ENCODE results near the gene FAM236A.
"Not testable (repeated sequence)": the region's sequence is repeated elsewhere in the genome, so short reads cannot be mapped to it uniquely, and the experiment has no call there.

FAM236A gene

DNA sequence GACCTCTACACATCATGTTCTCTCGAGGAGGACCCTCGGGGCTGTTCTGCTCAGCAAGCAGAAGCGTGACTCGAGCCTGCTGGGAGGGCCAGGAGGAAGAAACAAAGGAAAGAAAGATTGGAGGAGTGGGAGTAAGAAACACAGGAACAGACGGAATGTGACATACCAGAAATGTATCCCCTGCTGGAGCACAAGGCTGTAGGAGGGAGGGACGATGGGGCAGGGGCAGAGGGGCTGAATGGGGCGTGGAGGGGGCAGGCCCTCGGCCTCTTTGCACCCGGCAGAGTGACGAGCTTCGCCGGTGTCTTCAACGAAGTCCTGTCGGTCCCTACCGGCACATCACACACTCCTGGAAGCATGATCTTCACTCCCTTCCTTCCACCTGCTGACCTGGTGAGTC, at the start of gene FAM236A:
Gene FAM236A (plus strand): TSS at position 301 of the 400 bp plus-strand sequence. CDS start 57 bp downstream, at position 358.
- not testable (repeated sequence) for H3K27me3 Mint-ChIP-seq; H3K9me3 Mint-ChIP-seq; H3K4me3 Mint-ChIP-seq; H3K36me3 Mint-ChIP-seq (ENCODE audit: low read depth); ATAC-seq; DNase-seq; H3K27ac Mint-ChIP-seq; H3K4me1 Mint-ChIP-seq

- ATAC-seq; H3K4me1 Mint-ChIP-seq; H3K4me3 Mint-ChIP-seq; H3K36me3 Mint-ChIP-seq (ENCODE audit: low read depth); H3K27ac Mint-ChIP-seq; DNase-seq; H3K9me3 Mint-ChIP-seq; H3K27me3 Mint-ChIP-seq: not testable (repeated sequence)
These were observed 48.3 kb upstream of the FAM236A start for GRCh38 chrX:72889740-72890139.

- H3K4me3 Mint-ChIP-seq; ATAC-seq; H3K27me3 Mint-ChIP-seq; H3K4me1 Mint-ChIP-seq; DNase-seq; H3K9me3 Mint-ChIP-seq; H3K36me3 Mint-ChIP-seq (ENCODE audit: low read depth); H3K27ac Mint-ChIP-seq: not testable (repeated sequence)
These were observed 25.7 kb upstream of the FAM236A start, which contains the start of gene FAM236C for GRCh38 chrX:72912315-72912714. FAM236C (plus strand) TSS chrX:72912615; CDS start chrX:72912715, 100 bp downstream.

GRCh38 chrX:72916096-72916495, 21.9 kb upstream of the FAM236A start:
- not testable (repeated sequence) for H3K4me1 Mint-ChIP-seq; H3K27ac Mint-ChIP-seq; H3K27me3 Mint-ChIP-seq; ATAC-seq; DNase-seq; H3K4me3 Mint-ChIP-seq; H3K9me3 Mint-ChIP-seq; H3K36me3 Mint-ChIP-seq (ENCODE audit: low read depth)

GRCh38 chrX:72932283-72932682, 5.7 kb upstream of the FAM236A start:
- H3K9me3 Mint-ChIP-seq; H3K27ac Mint-ChIP-seq; H3K4me1 Mint-ChIP-seq; H3K36me3 Mint-ChIP-seq (ENCODE audit: low read depth); H3K4me3 Mint-ChIP-seq; ATAC-seq; H3K27me3 Mint-ChIP-seq; DNase-seq: not testable (repeated sequence)

DNA sequence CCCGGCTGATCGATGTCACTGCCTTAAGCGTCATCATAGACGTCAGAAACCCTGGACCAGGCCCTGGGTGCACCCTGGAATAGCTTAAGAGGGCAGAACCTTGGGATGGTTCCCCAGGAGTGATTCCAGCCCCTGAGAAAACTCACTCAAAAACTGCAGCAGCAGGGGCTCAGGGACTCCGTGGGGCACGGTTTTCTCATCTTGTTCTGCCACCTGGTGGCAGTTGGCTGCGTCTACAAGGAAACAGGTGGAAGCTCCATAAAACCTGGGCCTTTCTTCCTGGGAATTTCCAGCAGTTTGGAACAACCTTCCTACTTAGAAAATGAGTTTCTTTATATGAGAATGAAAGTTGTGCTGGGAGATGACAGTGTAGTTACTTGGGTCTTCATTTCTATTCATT, 1.6 kb upstream of the FAM236A start:
- not testable (repeated sequence) for H3K4me1 Mint-ChIP-seq; H3K27ac Mint-ChIP-seq; H3K27me3 Mint-ChIP-seq; ATAC-seq; DNase-seq; H3K9me3 Mint-ChIP-seq; H3K4me3 Mint-ChIP-seq; H3K36me3 Mint-ChIP-seq (ENCODE audit: low read depth)

DNA sequence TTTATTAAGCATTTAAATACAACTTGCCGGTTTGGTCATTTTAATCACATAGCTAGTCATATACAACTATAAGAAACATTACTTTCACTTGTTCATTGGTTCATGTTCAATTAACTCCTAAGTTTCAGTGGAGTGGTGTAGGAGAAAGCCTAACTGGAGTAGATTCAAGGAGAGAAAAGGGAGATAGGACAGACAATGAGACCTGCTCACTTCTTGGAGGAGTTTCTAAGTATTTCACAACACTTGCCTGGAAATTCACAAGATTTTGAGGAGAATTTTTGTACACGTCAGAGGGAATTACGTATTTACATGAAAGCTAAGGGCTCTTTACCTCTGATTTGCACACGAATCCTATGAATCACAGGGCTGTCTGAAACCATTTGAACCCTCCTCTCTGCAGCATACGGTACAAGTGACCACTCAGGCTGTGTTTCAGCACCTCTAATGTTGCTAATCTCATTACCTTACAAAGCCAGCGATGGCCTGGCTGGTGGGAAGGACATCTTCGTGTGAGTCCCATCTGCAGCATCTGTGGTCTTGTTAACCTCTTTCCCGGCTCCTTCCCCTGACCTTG, 1.0 kb upstream of the FAM236A start:
- not testable (repeated sequence) for DNase-seq; H3K4me3 Mint-ChIP-seq; H3K27ac Mint-ChIP-seq; H3K9me3 Mint-ChIP-seq; H3K36me3 Mint-ChIP-seq (ENCODE audit: low read depth); ATAC-seq; H3K27me3 Mint-ChIP-seq; H3K4me1 Mint-ChIP-seq

- not testable (repeated sequence) for H3K4me1 Mint-ChIP-seq; H3K4me3 Mint-ChIP-seq; H3K9me3 Mint-ChIP-seq; H3K27ac Mint-ChIP-seq; ATAC-seq; DNase-seq; H3K36me3 Mint-ChIP-seq (ENCODE audit: low read depth); H3K27me3 Mint-ChIP-seq
These were observed 4.3 kb downstream of the FAM236A start for GRCh38 chrX:72942272-72942671.

DNA sequence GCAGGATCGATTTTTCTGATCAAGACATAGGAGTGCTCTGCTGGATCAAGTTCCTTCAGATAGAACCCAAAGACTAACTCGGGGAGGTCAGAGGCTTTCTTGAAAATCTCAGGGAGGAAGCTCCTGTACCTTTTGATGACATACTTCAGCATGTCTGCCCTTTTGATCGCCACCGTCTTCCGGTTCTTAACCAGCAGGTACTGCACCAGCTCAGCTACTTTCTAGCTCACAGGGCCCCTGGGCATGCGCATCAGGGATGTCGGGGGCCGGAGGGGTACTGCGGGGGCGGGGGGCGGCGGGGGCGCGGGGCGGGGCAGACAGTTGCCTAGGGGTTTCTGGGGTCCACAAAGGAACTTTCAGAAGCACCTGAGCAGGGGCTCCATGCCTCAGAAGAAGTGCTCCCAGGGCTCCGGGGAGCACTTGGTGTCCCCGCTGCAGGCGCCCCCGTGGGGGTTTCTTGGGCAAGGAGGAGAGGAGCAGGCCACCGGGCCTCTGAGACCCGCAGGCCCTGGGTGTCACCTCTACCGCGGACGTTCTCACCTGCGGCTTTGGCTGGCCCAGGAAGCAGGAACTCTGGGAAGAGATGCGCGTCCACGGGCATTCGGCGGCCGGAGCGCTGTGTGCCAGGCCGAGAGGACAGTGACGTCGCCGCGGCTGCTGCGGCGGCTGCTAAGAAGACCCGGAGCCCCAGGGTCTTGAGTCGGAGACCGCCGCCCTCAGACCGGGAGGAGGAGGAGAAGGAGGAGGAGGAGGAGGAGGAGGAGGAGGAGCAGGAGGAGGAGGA, 5.2 kb downstream of the FAM236A start:
- not testable (repeated sequence) for H3K4me3 Mint-ChIP-seq; H3K9me3 Mint-ChIP-seq; H3K36me3 Mint-ChIP-seq (ENCODE audit: low read depth); H3K27me3 Mint-ChIP-seq; H3K4me1 Mint-ChIP-seq; DNase-seq; H3K27ac Mint-ChIP-seq
- peak; percentile 78 for ATAC-seq

DNA sequence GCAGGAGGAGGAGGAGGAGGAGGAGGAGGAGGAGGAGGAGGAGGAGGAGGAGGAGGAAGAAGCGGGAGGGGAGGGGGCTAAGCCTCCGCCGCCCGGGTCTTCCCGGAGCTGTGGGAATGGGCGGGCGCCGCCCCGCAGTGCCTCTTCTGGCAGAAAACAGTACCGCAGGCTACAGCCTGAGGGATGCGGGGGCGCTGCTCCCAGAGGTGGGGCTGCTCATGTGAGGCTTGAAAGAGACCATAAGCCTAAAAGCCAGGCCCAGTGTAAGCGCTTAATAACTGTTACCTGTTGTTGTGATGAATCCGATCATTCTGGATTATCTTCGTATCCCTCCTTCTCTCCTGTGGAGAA, 5.8 kb downstream of the FAM236A start, which contains the start of gene DMRTC1:
Gene DMRTC1 (minus strand): TSS at position 19 of the 351 bp plus-strand sequence. CDS start 68,143 bp downstream, outside the sequence.
- not testable (repeated sequence) for H3K36me3 Mint-ChIP-seq (ENCODE audit: low read depth); H3K27me3 Mint-ChIP-seq; DNase-seq; H3K4me3 Mint-ChIP-seq; H3K27ac Mint-ChIP-seq; H3K4me1 Mint-ChIP-seq; H3K9me3 Mint-ChIP-seq
- ATAC-seq: peak; percentile 85

DNA sequence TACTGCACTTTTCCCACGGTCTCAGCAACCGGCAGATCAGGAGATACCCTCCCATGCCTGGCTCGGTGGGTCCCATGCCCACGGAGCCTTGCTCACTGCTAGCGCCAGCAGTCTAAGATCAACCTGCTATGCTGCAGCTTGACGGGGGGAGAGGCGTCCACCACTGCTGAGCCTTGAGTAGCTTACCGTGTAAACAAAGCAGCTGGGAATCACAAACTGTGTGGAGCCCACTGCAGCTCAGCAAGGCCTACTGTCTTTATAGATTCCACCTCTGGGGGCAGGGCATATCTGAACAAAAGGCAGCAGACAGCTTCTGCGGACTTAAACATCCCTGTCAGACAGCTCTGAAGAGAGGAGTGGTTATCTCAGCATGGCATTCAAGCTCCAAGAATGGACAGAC, 22.0 kb downstream of the FAM236A start:
- not testable (repeated sequence) for H3K4me1 Mint-ChIP-seq; H3K27me3 Mint-ChIP-seq; H3K27ac Mint-ChIP-seq; ATAC-seq; H3K4me3 Mint-ChIP-seq; H3K36me3 Mint-ChIP-seq (ENCODE audit: low read depth); DNase-seq; H3K9me3 Mint-ChIP-seq

DNA sequence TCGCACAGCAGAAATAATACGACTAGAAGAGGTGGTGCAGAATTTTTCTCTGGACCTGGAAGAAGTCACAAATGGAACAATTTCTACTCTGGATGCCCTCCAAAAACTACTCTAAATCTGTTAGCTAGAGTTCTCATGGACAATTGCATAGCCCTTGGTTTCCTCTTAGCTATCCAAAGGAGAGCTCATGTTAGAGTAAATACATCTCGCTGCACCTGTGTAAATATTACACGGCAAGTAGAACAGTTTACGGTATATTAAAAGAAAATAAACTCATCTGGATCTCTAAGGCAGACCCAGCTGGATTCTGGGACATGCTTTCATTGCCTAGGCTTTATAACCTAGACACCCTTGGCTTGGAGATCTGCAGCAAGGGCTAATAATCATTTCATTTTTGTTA, 33.9 kb downstream of the FAM236A start:
- ATAC-seq; H3K4me1 Mint-ChIP-seq; DNase-seq; H3K27ac Mint-ChIP-seq; H3K9me3 Mint-ChIP-seq; H3K36me3 Mint-ChIP-seq (ENCODE audit: low read depth); H3K27me3 Mint-ChIP-seq; H3K4me3 Mint-ChIP-seq: not testable (repeated sequence)

GRCh38 chrX:72974885-72975284, 36.9 kb downstream of the FAM236A start:
- not testable (repeated sequence) for ATAC-seq

GRCh38 chrX:72980894-72981469, 43.0 kb downstream of the FAM236A start:
- H3K27me3 Mint-ChIP-seq; DNase-seq; H3K36me3 Mint-ChIP-seq (ENCODE audit: low read depth); H3K4me3 Mint-ChIP-seq; H3K27ac Mint-ChIP-seq; ATAC-seq; H3K9me3 Mint-ChIP-seq; H3K4me1 Mint-ChIP-seq: not testable (repeated sequence)

More at GRCh38 chrX:72974885-72975284, 36.9 kb downstream of the FAM236A start:
- H3K9me3 Mint-ChIP-seq; H3K4me1 Mint-ChIP-seq; H3K36me3 Mint-ChIP-seq (ENCODE audit: low read depth); H3K4me3 Mint-ChIP-seq; H3K27ac Mint-ChIP-seq; DNase-seq; H3K27me3 Mint-ChIP-seq: not testable (repeated sequence)

All from activated naive CD8-positive, alpha-beta T cell treated with anti-CD3 and anti-CD28 coated beads, Interleukin-2, amount 50 U/mL, for 24 hours (primary cell).